Muscle of arm (tissue), 12 donors: ENCODE results near the gene LRRC63. TPM values are rescaled to one million over a fixed set of nuclear protein-coding genes. Genes with fewer than 3 reads are reported as not detected.
"Not testable (repeated sequence)": the region's sequence is repeated elsewhere in the genome, so short reads cannot be mapped to it uniquely, and the experiment has no call there.

Source experiments
- DNase-seq: peaks from one replicate; pipeline ENCODE4 v3.0.0-alpha.2; 2013
- polyA plus RNA-seq, 12 donors: library from polyadenylated mRNA; unstranded; fragments of 120-200 nt; gene quantifications; one replicate each; pipeline ENCODE4 v1.2.1, GENCODE V29; 2013; ENCODE audit not compliant: insufficient read length in 12 of 12

Gene LRRC63
- polyA plus RNA-seq, 12 donors = 0.08 to 0.18 (median 0.10) TPM; not detected in 6

GRCh38 chr13:46181377-46181839 is 30.3 kb upstream of the LRRC63 start:
- no peak for DNase-seq

DNA sequence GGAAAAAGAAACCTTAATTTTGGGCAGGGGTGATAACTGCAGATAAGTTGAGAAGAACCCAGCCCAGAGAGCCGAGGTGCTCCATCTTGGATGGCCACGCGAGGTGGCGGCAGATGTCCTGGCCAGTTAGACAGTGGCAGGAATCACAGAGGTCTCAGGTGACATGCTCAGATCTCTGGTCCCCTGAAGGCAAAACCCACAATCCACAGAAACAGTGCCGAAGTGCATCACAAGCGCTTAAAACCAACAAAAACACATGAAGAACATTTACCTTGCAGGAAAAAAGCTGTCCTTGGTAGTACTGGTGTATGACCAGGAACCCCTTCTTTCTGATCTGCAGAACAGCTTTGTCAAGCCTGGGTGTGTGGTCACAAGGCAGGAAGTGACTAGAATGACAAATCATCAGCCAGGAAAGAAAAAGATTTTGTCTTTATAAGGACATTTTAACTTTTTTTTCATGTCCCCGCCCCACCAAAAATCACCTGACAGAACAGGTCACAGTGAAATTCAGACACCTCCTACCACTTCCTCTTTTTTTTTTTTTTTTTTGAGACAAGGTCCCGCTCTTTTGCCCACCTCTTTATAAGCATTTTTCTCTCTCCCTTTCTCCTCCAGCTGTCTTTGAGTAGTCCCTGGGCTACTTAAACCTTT is 29.8 kb upstream of the LRRC63 start, which contains the start of gene LCP1:
LCP1 (minus strand) TSS at position 338 of the 651 bp plus-strand sequence. CDS start 22,515 bp downstream, outside the sequence.
- no peak for DNase-seq

GRCh38 chr13:46182491-46182877 is 29.2 kb upstream of the LRRC63 start:
- DNase-seq = no peak

DNA sequence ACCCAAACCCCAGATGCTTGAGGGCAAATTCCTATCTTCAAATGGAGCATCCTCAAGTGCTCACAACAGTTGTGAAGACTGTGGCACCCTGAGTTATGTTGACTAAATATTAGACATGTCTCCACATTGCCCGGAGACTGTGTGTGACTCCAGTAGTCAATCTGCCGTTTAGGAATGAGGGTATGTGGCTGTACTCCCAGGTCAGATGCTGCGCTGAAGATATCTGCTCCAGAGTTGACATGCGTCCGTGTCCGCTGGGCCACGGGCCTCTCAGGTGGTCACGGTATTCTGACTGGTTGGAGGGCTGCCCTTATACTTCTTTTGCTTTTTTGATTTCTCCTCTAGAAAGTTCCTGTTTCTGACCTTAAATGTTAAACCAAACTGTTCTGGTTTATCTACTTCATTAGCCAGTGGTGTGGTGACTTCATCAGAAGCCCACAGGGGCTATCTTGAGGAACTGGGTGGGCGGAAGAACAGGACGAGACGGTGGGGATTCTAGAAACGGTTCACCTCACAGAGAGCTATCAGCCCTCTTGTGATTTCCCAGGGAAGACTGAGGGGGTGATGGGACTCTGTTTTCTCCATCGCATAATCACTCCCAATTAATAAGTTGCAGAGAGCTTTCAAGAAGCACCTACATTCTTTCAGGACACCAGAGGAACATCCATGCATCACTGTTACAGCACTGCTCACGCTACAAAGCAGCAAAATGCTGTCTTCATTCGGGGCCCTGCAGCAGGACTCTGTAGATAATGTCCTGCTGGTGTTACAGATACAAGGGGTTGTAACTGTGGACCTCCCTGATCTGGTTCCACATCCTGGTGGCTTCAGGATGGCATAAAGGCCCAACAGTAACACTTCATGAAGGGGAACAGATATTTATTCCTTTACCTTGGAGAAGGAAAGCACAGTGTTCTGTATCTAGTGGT is 28.4 kb upstream of the LRRC63 start:
- DNase-seq = no peak

- DNase-seq = no peak
Observed at GRCh38 chr13:46184277-46184699, 27.4 kb upstream of the LRRC63 start.

DNA sequence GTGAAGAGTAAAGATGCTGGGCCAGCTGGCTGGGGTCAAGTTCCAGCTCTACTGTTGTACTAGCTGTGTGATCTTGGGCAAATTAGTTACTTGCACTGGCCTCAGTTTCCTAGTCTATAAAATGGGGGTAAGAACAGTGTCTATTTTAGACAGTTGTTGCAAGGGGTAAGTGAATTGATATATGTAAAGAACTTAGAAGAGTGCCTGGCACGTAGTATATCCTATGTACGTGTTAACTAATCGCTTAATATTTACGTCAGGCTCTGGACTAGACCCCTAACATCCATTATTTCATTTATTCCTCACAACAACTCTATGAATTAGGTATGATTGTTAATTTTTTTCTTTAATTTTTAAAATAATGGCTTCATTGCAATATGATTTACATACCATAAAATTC is 26.1 kb upstream of the LRRC63 start:
- no peak for DNase-seq

DNA sequence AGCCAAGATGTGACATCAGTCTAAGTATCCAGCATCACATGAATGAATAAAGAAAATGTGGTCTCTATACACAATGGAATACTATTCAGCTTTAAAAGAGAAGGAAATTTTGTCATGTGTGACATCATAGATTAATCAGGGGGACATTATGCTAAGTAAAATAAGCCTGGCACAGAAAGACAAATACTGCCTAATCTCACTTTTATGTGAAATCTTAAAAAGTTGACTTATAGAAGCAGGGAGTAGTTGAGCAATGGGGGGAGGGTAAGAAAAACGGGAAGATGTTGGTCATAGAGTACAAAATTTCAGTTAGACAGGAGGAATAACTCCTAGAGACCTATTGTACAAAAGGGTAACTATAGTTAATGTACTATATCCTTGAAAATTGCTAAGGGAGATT is 19.3 kb upstream of the LRRC63 start:
- DNase-seq = no peak

GRCh38 chr13:46195016-46195415 is 16.7 kb upstream of the LRRC63 start:
- DNase-seq = no peak

DNA sequence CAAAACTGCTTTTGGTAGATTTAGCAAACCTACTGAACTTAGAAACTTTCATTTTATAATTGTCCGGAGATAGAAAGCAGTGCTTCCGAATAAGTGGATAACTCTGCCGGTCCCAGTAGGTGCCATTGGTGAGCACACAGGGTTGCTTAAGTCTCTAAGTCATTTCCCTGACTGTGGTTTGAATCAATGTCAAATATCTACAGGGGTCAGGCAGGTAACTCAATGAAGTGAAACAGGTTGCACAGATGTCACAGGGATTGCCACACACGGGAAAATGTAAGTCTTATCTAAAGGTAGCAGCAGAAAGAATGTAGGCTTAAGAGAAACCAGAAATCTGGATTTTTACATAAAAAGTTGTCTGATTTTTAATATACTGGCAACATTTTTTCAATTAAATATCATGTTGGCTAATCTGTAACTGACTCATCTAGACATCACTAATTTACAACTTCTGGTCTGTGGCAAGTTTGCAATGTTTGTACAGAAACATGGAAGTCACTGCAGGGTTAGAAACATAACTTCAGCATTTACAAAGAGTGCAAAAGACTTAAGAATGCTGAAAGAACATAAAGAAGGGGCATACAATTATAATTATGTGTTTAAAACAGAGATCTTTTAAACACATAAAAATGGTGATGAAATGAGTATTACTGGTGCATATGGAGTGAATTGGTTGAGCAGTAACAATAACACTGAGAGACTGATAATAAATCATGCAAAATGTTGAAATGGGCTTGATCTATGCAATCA is 14.3 kb upstream of the LRRC63 start:
- no peak for DNase-seq

GRCh38 chr13:46198696-46199193 is 13.0 kb upstream of the LRRC63 start:
- no peak for DNase-seq

GRCh38 chr13:46202188-46202795 is 9.4 kb upstream of the LRRC63 start:
- DNase-seq = no peak

- DNase-seq = no peak
Observed at GRCh38 chr13:46202966-46203365, 8.8 kb upstream of the LRRC63 start.

- no peak for DNase-seq
Observed at GRCh38 chr13:46206143-46206542, 5.6 kb upstream of the LRRC63 start.

DNA sequence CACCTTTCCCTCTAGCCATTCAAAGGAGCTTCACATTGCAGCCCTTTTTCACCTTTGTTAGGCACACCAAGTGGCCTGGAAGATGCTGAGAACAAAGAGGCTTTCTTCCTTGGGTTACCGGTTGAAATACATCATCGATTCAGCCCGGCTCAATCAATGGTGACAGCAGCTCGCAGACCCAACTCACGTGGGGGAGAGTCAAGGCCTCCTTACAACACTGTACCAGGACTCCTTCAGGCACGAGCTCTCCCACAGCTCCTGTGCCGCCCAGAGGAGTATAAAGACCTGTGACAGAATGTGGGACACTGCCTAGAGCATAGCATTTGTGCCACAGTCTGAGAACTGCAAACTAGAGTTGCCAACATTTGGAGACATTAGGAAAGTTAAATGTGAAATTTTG is 3.9 kb upstream of the LRRC63 start:
- DNase-seq = no peak

- no peak for DNase-seq
Observed at GRCh38 chr13:46210362-46211083, 1.2 kb upstream of the LRRC63 start.

- peak; percentile 12 for DNase-seq
Observed at GRCh38 chr13:46211116-46211482, 629 bp upstream of the LRRC63 start.

DNA sequence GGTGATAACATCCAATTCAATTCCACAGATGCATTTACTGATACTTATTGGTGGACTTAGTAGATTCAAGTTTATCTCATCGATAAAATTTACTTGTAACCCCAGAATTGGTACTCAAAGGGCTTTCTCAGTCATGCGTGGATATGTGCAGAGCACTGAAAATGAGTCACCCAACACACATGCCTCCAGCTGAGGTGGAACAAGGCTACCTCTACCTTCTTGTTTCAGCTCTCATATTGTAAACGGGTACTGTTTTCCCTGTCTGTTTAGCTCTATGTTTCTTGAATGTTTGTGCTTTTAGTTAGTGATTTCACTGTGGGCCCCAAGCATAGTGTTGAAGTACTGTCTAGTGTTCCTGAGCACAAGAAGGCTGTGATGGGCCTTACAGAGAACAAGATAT is 1.5 kb downstream of the LRRC63 start:
- no peak for DNase-seq

- DNase-seq = not testable (repeated sequence)
Observed at GRCh38 chr13:46214741-46215140, 3.0 kb downstream of the LRRC63 start.

DNA sequence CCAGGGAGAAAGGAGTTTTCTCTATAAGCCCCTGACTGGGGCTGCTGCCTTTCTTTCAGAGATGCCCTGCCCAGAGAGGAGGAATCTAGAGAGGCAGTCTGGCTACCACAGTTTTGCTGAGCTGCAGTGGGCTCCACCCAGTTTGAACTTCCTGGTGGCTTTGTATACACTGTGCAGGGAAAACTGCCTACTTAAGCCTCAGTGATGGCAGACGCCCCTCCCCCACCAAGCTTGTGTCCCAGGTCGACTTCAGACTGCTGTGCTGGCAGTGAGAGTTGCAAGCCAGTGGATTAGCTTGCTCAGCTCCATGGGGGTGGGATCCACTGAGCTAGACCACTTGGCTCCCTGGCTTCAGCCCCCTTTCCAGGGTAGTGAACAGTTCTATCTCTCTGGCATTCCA is 8.5 kb downstream of the LRRC63 start:
- not testable (repeated sequence) for DNase-seq

- no peak for DNase-seq
Observed at GRCh38 chr13:46229251-46229650, 17.5 kb downstream of the LRRC63 start.

DNA sequence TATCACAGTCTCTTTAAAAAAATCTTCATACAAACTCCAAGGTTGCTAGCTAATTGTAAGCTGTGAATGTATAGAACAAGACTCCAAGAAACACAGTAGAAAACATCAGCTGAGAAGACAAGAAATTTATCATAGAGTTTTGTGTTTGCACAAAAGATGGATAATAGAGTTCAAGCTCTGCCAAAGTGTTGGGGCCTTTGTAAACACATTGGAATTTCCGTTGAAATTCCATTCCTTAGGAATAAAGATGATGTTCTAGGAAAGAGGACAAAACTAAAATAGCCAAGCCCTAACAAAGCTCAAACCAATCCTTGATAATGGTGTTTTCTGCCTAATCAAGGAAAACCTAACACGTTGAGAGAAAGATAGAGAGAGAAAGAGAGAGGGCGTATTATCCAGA is 20.6 kb downstream of the LRRC63 start:
- DNase-seq = no peak
